ENCODE measurements around the gene ERGIC2. TPM values are rescaled to one million over a fixed set of nuclear protein-coding genes. Genes with fewer than 3 reads are reported as not detected.

The ERGIC2 gene
- total RNA-seq, 1 donor from 2014 or later, result 91.1 TPM

DNA sequence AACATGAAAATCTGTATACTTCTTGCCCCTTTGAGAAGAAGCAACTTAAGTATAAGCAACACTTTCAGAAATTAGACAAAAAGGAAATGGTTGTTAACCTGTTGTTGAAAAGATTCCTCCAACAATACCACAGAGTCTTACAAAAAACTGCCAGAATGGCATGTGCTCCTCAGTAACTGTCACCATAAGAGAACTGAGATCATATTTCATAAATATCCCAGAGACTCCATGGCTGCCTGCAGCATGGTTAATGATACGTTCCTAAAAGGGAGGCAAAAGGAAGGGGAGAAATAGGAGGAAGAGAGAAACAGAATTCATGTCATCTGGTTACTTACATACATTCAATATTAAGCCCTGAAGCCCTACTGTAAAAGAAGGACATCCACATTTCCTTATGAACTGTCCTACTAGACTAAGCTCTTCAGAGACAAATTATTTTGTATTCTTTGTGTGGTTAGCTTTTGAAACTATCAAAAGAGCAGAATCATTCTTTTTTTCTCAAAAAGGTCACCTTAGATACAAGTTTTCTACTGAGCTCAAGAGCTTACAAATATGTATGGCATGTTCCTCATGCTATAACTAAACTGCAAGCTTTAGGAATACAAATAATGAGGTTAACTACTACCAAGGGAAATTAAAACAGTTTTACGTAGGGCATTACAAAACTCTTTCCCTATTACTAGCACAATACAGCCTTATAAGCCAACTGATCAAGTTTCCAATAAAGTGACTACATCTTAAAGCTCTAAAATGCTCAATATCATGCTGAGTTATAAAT lies 37.8 kb downstream of the ERGIC2 start:
- Histone ChIP-seq H3K27ac (replicated peaks) (peak overlapping the region; percentile 53), H3K4me3 (no peak overlapping the region), H3K4me1 (peaks cover 10% of the 10 kb centered on the region), H3K36me3 (peaks cover 66% of the 10 kb centered on the region), H3K27me3 (ENCODE audit: low read depth) (no peaks in the 10 kb centered on the region), H3K9me3 (replicated peaks) (no peaks in the 10 kb centered on the region)
- TF ChIP-seq, protein P1, sequence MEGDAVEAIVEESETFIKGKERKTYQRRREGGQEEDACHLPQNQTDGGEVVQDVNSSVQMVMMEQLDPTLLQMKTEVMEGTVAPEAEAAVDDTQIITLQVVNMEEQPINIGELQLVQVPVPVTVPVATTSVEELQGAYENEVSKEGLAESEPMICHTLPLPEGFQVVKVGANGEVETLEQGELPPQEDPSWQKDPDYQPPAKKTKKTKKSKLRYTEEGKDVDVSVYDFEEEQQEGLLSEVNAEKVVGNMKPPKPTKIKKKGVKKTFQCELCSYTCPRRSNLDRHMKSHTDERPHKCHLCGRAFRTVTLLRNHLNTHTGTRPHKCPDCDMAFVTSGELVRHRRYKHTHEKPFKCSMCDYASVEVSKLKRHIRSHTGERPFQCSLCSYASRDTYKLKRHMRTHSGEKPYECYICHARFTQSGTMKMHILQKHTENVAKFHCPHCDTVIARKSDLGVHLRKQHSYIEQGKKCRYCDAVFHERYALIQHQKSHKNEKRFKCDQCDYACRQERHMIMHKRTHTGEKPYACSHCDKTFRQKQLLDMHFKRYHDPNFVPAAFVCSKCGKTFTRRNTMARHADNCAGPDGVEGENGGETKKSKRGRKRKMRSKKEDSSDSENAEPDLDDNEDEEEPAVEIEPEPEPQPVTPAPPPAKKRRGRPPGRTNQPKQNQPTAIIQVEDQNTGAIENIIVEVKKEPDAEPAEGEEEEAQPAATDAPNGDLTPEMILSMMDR (IDR thresholded peaks at IDR 0.05; ENCODE audit: borderline replicate concordance), result no peak
- no peak for DNase-seq
- intact Hi-C loops (cut with micrococcal nuclease), result no loop called here

DNA sequence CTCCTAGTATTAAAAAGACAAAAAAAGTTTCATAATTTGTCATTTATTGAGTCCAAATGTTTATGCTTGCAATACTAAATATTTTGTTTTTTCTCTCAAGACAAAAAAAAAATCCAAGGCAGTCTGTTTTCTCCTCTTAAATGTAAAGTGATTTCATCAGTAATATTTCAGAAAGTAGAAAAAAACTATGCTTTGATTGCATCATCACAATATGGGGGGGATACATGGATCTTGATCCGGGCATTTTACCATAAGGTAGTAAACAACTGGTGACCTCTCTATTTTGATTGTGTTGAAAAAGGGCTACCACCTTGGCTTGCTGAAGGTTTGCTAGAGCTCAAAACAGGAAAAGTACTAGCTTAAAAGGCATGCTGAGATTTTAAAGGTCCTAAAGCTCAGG lies 43.6 kb downstream of the ERGIC2 start:
- intact Hi-C loops (cut with micrococcal nuclease), result no loop called here

DNA sequence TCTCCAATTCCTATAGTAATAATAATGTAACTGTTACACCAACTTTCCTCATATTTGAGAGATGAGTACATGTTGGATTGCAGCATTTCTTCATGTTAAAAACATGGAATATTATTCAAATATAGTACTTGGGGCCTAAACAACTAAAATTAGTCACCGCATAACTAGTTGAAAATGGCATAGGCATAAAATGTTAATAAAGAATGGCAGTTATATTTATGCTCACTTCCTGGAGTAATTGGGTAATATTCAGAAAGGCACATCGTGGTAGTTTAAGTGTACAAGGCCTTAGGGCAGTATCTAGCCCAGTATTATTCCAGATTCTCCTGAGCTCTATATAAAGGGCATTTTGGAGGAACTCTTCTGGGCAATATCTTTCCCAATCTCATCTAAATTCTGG lies 46.0 kb downstream of the ERGIC2 start:
- TF ChIP-seq, protein P1 (IDR thresholded peaks at IDR 0.05; ENCODE audit: borderline replicate concordance), result no peak
- no peaks in the 10 kb centered on the region for H3K4me1 ChIP-seq
- intact Hi-C loops (cut with micrococcal nuclease), result no loop called here
- H3K27ac ChIP-seq (replicated peaks), result no peak overlapping the region
- no peak for DNase-seq
- H3K4me3 ChIP-seq, result no peak overlapping the region
- H3K9me3 ChIP-seq (replicated peaks), result no peaks in the 10 kb centered on the region
- no peaks in the 10 kb centered on the region for H3K27me3 ChIP-seq (ENCODE audit: low read depth)
- H3K36me3 ChIP-seq, result peaks cover 22% of the 10 kb centered on the region

More for the DNA sequence above, 43.6 kb downstream of the ERGIC2 start:
- Histone ChIP-seq H3K27ac (replicated peaks) (no peak overlapping the region), H3K9me3 (replicated peaks) (no peaks in the 10 kb centered on the region), H3K36me3 (peaks cover 39% of the 10 kb centered on the region), H3K4me3 (no peak overlapping the region), H3K4me1 (no peaks in the 10 kb centered on the region), H3K27me3 (ENCODE audit: low read depth) (no peaks in the 10 kb centered on the region)
- TF ChIP-seq, protein P1 (IDR thresholded peaks at IDR 0.05; ENCODE audit: borderline replicate concordance), result no peak
- no peak for DNase-seq

DNA sequence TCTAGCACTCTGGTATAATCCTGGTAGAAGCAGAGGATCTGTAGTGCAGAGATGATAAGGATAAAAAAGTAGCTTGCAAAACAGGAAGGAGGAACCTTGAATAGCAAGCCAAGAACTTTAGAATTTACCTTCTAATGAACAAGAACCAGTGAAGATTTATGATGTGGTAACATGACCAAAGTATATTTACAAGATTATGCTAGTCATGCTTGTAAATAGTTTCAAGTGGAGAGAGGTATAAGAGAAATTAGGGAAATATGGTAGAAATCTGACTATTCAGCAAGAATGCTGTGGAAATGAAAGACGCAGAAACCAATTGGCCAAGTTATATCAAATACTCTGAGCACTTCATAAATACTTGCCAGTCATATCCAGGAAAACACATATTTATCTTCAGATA lies 47.8 kb downstream of the ERGIC2 start:
- H3K4me3 ChIP-seq, result no peak overlapping the region
- no peak overlapping the region for H3K27ac ChIP-seq (replicated peaks)
- no peaks in the 10 kb centered on the region for H3K9me3 ChIP-seq (replicated peaks)
- peaks cover 7% of the 10 kb centered on the region for H3K36me3 ChIP-seq
- no peaks in the 10 kb centered on the region for H3K27me3 ChIP-seq (ENCODE audit: low read depth)
- no peak for DNase-seq
- H3K4me1 ChIP-seq, result no peaks in the 10 kb centered on the region
- intact Hi-C loops (cut with micrococcal nuclease), result no loop called here
- TF ChIP-seq, protein P1 (IDR thresholded peaks at IDR 0.05; ENCODE audit: borderline replicate concordance), result no peak

DNA sequence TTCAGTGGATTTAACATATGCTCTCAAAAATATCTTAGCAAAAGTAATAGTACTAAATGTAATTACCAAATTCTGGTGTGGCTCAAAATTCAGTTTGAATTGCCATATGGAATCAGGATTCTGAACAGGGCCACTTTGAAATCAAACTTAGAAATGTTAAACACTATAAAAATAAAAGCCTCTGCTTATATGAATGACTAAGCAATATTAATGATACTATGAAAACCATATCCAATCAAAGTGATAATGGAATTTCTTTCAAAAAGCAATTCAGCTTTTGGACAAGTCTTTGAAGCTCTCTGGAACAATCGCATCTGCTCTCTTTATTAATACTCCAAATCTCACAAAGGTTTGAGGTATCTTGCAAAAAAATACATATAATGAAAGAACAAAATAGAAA lies 51.6 kb downstream of the ERGIC2 start:
- H3K4me1 ChIP-seq, result no peaks in the 10 kb centered on the region
- H3K27me3 ChIP-seq (ENCODE audit: low read depth), result no peaks in the 10 kb centered on the region
- DNase-seq, result no peak
- TF ChIP-seq, protein P1 (IDR thresholded peaks at IDR 0.05; ENCODE audit: borderline replicate concordance), result no peak
- no peak overlapping the region for H3K4me3 ChIP-seq
- intact Hi-C loops (cut with micrococcal nuclease), result no loop called here
- no peaks in the 10 kb centered on the region for H3K36me3 ChIP-seq
- no peaks in the 10 kb centered on the region for H3K9me3 ChIP-seq (replicated peaks)
- H3K27ac ChIP-seq (replicated peaks), result no peak overlapping the region

Data from left ventricle myocardium inferior (tissue), 1 donor.